HG02623 (cell line): ENCODE measurements around the gene PIGB.
"Not testable (repeated sequence)": the region's sequence is repeated elsewhere in the genome, so short reads cannot be mapped to it uniquely, and the experiment has no call there.

Experiments
- ATAC-seq: cut with Tn5 transposase; IDR thresholded peaks from one replicate; pipeline ENCODE4 v1.9.1; 2021; ENCODE audit warnings: moderate library complexity; ENCODE audit not compliant: unreplicated experiment

PIGB gene

GRCh38 chr15:55318588-55319494, at the start of gene PIGB, which contains the start of gene PIGBOS1:
Gene PIGB (plus strand): TSS chr15:55319222. CDS start chr15:55319251, 29 bp downstream.
Gene PIGBOS1 (minus strand): TSS chr15:55319123. CDS start chr15:55317792, 1,331 bp downstream.
- ATAC-seq: peak; percentile 86

GRCh38 chr15:55270291-55270690, 48.7 kb upstream of the PIGB start:
- no peak for ATAC-seq

DNA sequence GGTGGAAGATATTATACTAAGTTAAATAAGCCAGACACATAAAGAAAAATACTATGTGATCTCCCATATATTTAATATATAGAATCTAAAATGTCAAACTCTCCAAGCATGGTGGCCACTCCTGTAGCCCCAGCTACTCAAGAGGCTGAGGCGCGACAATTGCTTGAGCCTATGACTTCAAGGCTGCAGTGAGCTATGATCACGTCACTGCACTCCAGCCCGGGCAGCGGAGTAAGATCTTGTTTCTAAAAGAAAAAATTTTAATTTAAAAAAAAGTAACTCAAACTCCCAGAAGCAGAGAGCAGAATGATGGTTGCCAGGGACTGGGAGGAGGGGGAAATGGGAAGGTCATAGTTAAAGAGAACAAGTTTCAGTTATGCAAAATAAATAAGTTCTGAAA, 42.7 kb upstream of the PIGB start:
- ATAC-seq: no peak

GRCh38 chr15:55277116-55277564, 41.9 kb upstream of the PIGB start:
- peak; percentile 38 for ATAC-seq

- ATAC-seq: no peak
These were observed 41.3 kb upstream of the PIGB start for GRCh38 chr15:55277715-55278114.

DNA sequence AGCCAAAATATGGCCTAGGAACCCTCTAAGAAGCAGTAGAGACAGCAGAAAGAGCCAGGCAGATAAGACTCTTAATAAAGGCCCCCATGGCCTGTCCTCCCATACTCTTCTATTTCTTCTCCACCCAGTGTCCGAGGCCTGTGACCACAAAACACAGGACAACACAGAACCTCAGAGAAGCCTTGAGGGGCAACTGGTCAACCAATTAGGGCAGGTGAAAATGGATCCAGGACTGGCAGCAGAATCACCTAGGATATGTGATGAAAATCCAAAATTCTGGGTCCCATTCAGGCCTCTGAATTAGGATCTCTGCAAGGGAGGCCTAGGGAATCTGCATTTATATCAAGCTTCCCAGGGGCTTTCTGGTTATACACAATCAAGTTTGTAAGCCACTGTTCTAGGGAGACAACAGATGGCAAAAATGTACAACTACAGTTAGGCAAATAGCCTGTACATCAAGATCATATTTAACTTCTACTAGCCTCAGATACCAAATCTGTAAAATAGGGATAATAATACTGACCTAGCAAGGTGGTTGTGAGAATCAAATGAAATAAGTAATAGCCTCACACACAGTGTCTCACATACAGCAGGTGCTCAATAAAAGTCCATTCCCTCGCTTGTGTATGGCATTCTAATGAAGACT, 39.8 kb upstream of the PIGB start:
- ATAC-seq: no peak

GRCh38 chr15:55279746-55280351, 39.2 kb upstream of the PIGB start:
- ATAC-seq: peak; percentile 83

GRCh38 chr15:55280589-55280988, 38.4 kb upstream of the PIGB start:
- not testable (repeated sequence) for ATAC-seq

DNA sequence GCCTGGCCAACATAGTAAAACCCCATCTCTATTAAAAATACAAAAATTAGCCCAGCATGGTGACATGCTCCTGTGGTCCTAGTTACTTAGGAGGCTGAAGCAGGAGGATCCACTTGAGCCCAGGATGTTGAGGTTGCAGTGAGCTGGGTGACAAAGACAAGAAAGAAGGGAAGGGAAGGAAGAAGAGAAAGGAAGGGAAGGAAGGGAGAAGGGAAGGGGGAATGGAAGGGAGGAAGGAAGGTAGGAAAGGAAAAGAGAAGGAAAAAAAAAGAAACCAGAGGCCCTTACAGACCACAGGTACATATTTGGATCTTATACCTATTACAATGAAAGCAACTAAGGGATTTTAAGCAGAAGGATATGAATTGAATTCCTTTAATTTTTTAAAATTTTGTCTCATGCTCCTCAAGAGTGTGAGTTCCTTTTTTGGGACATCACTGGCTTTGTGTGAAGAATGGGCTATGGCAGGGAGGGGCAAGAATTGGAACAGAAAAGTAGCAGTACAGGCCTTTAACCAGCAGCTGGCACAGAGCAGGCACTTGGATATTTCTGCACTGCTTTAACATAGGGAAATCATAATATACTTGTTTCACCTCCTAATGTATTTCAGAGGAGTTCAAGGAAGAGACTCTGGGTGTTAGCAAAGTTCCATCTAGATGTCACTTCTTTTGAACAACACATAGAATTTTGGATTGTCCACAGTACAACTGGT, 37.3 kb upstream of the PIGB start:
- ATAC-seq: no peak

DNA sequence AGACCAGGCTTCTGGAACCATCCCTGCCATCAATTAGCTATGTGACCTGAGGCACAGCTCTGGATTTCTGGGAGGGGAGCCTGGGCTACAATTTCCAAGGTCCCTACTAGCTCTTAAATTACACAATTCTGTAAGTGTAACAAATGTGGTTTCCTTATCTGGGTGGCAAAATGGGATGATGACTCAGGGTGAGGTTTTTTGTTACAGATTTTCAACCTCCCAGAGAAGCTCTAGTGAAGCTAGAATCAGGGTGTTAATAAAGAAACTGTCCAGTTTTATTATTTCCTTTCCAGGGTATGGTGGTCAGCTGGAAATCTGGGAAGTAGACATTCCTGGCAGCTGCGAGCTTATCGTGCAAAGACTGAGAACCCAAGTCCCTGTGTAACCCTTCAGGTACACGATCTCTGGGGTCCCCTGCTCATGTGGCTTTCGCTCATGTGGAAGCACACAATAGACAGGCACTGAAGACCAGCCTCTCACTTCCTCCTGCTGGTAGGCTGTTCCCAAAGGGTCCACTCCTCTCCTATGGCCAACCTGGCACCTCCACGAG, 36.7 kb upstream of the PIGB start:
- no peak for ATAC-seq

GRCh38 chr15:55283379-55284147, 35.5 kb upstream of the PIGB start:
- no peak for ATAC-seq

DNA sequence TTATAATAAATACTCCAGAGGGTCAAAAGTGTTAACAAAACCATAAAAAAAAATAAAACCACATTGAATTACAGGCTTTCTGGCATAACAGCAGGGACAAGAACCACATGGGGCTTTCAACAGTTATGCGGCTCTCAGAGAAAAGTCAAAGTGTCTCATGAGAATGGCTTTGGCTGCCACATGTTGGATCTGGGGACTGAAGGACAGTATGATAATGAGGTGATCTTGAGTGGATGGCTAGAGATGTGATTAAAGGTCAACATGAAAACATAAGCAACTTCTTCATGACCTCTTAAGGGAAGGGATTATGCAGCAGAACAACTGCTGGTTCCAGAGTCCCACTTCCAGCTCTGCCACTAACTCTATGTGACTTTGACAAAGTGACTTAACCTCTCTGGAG, 34.6 kb upstream of the PIGB start:
- no peak for ATAC-seq

- ATAC-seq: not testable (repeated sequence)
These were observed 32.4 kb upstream of the PIGB start for GRCh38 chr15:55286442-55287189.

- no peak for ATAC-seq
These were observed 30.9 kb upstream of the PIGB start for GRCh38 chr15:55288006-55288717.

- ATAC-seq: peak; percentile 32
These were observed 29.8 kb upstream of the PIGB start for GRCh38 chr15:55289011-55289745.

- ATAC-seq: peak; percentile 70
These were observed 29.1 kb upstream of the PIGB start, which contains the start of gene RAB27A for GRCh38 chr15:55289746-55290527. Gene RAB27A (minus strand): TSS chr15:55289813. CDS start chr15:55234934, 54,879 bp downstream.

DNA sequence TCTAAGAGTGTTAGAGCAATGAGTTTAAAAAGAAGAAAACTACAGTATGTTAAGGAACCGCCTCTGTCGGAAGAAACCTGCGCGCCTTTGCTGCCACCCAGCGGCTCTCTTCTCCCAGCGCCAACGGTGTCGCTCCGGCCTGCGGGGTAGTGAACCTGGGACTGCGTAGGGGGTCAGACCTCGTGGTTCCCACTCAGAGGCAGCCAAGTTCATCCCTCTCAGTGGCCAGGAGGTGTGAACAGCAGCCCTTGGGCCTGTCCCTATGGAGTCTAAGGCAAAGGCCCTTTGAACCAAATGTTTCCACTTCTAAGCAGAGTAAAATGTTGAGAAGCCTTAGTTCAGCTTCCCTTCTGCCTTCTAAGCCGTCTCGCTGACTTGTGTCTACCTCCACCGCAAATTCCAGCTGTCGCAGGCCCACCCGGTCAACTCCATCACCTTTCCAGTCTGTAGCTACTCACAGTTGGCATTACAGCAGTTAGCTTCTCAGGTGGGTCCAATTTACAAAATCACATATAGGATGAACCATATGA, 28.4 kb upstream of the PIGB start:
- ATAC-seq: peak; percentile 67
